RCC 7860 (cell line): ENCODE measurements around the gene MAP7.
A peak's percentile ranks its signal among the peaks of the same experiment; 100 is the strongest.
"Not testable (repeated sequence)": the region's sequence is repeated elsewhere in the genome, so short reads cannot be mapped to it uniquely, and the experiment has no call there.

Source experiments
- DNase-seq: peaks from one replicate; pipeline ENCODE4 v3.0.0-alpha.2; 2015; ENCODE audit warnings: low spot score
- FAIRE-seq: peaks from 2 replicates; lab custom pipeline; 2012; peaks lifted over from hg19 to GRCh38; lab: Jason Lieb, UNC

MAP7 gene

DNA sequence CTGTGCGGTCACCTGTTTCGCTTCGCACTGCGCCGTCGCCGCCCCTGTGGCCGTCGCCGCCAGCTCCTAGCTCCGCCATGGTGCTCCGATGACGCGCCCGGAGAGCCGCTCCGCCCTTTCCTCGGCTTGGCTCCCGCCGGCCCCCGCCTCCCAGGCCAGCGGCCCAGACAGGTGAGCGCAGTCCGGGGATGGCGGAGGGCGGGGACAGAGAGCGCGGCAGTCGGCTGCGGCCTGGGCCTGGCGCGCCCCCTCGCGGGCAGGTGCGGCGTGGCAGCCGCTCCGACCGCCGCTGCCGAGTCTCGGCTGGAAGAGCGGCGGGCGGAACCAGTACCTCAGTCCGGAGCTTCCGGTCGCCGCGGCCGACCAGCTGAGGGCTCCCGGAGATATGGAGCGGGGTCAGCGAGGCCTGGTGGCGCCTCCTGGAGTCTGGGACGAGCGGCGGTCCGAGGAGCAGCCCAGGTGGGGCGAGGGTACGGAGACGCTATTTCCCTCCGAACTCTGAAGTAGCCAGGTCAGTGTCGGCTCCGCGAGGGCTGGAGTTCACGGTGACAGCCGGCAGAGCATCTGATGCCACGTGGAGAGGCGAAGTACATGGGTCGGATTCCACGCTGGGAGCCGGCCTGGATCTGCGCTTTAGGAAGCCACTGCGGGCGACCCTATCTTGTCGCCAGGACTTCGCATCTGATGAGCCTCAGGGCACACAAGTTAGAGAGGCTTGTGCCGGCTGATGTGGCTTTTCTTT is at the start of gene MAP7:
Gene MAP7, minus strand, starts transcription at position 93 of the 742 bp plus-strand sequence. Its CDS starts 14 bp downstream, at position 79.
- no peak for FAIRE-seq
- DNase-seq: peak; percentile 12

DNA sequence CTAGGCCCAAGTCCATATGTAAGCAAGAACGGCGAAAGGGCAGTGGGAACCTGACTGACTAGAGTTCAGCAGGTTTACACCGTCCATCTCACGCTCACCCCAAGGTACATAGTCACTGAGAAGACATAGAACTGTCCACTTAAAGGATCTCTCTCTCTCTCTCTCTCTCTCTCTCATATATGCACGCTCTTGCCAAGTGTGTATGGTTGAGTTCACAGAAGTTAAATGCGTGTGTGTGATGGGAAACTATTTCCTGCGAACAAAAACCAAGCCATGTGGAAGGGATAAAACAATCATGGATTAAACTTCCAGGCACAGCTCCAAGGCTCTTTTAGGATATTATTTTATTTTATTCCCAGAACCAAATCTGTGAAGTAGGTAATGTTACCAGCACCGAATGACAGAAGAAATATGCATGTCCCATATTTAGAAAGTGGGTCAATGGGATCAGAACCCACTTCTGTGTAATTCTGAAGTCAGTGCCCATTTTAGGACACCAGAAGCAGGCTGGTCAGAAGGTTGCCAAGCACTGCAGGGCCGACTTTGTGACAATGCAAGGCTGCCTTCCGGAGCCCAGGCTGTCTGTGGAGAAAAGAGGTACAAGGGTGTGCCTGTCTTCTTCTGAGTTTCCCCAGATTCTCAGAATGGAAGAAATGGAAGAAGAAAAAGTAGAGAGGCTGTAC is 49.2 kb upstream of the MAP7 start:
- FAIRE-seq (no peak), DNase-seq (no peak)

DNA sequence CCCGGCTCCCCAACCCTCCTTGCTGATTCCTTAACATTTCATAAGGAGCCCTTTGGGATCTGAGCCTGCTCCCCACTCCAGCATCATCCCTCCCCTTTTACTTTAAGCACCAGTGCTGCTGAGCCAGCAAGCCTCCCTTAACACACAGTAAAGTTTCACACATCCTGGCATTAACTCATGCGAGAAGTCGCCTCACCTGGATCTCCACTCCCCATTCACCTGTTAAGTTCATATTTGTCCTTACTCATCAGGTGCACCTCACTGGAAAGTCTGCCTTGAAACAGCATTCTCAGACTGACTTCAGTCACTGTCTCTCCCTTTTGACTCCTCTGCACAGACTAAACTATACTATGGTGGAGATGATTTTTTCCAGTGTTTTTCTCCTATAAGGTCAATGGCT is 47.8 kb upstream of the MAP7 start:
- no peak for DNase-seq
- FAIRE-seq: no peak

DNA sequence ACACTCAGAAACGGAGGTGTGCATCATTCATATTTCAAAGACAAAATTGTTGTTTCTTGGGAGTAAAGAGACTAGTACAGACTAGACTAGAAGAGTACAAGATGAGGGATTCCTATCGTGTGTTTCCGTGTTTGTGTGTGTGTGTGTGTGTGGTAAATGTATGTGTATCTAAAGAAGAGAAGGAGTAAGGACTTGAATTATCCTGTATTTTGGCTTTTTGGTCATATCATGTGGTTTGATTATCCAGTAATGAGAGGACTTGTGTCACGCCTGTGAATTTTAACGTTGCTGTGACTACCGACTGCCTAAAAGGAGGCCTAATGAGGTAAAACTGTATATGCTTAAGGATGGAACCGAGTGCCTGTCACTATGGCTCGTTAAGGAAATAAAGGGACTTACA is 44.4 kb upstream of the MAP7 start:
- DNase-seq (no peak), FAIRE-seq (no peak)

DNA sequence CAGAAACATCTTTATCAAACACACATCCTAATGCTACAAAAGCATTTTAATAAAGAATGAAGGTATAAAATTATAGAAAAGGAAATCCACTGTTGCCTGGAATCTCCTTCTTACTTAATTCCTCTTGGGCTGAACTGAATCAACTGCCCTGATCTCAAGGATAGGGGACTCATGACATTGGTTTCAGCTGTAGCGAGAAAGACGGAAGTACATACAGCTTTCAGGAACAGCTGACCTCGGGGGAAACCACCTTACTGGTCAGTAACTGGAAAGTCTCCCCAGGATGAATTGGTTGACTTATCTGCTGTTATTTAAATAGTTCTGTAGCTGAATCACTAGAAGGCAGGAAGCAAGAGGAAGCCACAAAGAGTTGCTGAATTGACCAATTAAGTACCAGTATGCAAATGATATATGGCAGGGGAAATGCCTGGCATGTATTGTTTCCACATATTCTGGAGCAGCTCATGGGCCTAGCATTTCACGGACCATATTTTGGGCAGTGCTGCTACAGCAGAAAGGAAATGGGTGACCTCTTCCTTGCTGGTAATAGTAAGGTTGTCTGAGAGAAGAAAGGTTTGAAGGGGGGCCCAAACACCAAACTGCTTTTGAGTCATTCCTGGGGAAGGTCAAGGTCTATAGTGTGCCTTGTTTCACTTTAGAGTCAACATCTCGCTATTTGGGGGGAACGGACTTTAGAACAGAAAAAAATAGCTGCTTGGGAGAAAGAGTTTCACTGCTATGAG is 43.7 kb upstream of the MAP7 start:
- peak; percentile 98 for DNase-seq
- peak; percentile 95 for FAIRE-seq

DNA sequence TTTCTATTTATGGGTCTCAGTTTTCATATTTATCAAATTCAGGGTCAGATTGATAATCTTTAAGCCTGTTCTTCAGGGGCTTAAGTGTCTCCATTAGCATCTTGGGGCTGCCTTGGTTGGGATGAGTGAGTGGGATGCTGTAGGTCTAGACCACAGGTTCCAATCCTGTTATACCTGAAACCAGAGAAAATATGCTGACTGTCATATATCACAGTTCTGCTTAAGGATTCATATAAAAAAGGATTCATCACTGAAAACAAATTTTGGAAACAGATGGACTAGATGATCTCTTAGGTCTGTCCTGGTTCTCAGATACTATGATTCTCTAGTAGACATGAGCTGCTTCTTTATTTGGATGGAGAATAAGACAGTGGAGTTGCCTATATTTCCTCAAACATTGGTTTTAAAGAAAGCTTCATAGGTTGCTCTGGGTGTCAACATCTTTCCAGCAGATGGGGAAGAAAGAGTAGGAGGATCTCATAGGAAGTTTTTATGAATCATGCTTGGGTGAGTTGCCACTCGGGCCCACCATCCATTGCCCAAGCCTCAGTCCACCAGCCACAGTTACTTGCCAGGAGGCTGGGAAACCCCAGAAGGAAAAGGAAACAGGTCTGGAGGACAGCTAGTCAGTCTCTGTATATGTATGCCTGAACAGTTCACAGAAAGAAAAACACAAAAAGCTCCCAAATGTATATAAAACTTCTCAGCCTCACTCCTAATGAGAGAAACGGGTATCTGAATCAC is 42.9 kb upstream of the MAP7 start:
- FAIRE-seq (no peak), DNase-seq (peak; percentile 68)

DNA sequence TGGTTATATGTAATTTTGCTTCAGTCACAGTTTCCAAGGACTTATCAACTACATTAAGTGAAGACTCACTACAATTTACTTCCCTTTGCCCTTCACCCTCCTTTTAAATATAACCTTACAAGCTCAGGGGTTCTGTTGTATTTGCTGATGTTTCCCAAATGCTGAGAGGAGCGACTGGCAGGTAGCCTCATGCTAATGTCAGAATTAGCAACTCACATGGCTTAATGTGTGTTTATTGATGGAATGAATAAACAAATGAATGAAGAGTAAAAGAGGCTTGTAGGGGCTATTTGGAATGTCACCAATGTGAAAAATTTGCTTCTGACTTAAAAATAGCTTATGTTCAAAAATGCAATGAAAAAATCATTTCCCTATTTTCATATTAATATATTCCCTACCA is 41.4 kb upstream of the MAP7 start:
- no peak for DNase-seq
- FAIRE-seq: no peak

DNA sequence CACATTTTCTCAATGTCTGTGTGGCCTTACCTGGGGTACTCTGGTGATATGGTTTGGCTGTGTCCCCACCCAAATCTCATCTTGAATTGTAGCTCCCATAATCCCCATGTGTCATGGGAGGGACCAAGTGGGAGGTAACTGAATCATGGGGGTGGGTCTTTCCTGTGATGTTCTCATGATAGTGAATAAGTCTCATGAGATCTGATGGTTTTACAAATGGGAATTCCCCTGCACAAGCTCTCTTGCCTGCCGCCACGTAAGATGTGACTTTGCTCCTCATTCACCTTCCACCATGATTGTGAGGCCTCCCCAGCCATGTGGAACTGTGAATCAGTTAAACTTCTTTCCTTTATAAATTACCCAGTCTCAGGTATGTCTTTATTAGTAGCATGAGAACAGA is 40.6 kb upstream of the MAP7 start:
- not testable (repeated sequence) for FAIRE-seq

DNA sequence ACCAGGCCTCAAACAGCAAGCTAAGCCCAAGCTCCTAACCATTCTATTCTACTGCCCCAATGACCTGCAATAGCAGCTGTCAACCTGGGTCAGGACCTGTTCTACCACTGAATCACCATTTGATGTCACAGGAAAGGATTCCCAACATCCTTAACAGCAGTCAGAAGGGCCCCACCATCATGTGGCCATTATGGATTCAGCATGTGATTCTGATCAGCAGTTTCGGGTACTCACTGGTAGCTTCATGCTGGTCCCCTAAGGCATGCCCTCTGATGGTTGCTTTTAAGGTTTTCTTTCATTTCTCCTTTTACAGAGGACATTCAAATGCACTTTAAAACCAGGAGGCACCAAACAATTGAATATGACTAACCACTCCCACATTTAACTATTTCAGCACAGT is 37.3 kb upstream of the MAP7 start:
- no peak for FAIRE-seq
- no peak for DNase-seq

More for the DNA sequence above, 40.6 kb upstream of the MAP7 start:
- DNase-seq: not testable (repeated sequence)

DNA sequence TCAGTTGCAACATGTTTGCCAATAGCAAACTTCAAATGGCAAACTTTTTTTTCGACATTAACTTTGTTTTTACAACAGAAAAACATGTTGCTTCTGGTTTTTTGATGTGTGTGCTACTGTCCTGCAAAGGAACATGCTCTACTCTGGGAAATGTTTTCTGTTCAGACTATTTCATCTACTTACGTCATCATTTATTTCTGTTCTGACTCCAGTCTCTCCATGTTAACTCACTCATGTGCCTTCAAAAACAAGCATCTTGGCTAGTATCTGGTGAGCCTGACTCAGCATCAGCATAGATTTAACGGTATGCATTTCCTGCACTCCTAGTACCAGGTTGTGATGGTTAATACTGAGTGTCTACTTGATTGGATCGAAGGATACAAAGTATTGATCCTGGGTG is 36.1 kb upstream of the MAP7 start:
- DNase-seq: peak; percentile 9
- no peak for FAIRE-seq

DNA sequence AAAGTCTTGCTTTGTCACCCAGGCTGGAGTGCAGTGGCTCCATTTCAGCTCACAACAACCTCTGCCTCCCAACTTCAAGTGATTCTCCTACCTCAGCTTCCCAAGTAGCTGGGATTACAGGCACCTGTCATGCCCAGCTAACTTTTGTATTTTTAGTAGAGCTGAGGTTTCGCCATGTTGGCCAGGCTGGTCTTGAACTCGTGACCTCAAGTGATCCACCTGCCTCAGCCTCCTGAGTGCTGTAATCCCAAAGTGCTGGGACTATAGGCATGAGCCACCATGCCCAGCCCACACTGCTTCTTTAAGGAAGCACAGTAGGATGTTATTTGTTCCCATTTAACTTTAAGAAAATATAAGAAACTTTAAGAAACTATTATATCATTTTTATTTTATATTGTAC is 35.3 kb upstream of the MAP7 start:
- not testable (repeated sequence) for DNase-seq, FAIRE-seq

DNA sequence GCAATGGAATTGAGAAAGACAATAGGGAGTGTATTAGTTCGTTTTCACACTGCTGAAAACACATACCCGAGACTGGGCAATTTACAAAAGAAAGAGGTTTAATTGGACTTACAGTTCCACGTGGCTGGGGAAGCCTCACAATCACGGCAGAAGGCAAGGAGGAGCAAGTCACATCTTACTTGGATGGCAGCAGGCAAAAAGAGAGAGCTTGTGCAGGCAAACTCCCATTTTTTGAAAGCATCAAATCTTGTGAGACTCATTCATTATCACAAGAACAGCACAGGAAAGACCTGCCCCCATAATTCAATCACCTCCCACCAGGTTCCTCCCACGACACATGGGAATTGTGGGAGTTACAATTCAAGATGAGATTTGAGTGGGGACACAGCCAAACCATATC is 34.1 kb upstream of the MAP7 start:
- DNase-seq, FAIRE-seq: not testable (repeated sequence)

DNA sequence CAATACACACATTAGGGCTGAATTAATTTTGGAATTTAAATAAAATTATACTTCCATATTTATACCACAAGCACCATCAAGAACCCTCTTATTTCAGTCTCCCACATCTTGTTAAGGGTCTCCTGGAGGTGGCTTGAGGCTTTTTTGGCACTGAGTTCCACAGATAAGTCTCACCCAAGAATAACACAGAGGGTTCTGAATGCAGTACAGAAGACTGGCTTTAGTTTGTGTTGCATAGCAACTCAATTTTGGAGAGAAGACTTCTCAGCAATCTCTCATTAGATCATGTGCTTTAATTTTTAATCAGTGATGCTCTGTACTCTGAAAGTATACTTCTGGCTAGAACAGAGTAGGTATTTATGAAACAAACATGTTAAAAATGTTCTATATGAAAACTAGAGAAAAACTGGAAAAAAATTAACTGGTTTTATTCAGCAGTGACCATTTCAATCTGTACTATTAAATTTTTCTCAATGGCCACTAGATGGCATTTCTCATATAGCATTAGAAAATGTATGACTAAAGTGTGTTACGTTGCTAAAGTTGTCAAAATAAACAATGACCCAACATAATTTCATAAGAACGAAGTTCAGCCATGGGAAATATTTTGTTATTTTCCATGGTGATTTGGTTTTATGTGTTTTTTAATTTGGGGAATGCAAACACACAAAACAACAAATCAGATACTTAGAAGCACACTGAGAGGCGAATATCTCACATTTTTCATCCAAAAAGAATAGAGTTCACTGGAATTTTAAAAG is 32.7 kb upstream of the MAP7 start:
- DNase-seq (peak; percentile 53), FAIRE-seq (peak; percentile 70)

DNA sequence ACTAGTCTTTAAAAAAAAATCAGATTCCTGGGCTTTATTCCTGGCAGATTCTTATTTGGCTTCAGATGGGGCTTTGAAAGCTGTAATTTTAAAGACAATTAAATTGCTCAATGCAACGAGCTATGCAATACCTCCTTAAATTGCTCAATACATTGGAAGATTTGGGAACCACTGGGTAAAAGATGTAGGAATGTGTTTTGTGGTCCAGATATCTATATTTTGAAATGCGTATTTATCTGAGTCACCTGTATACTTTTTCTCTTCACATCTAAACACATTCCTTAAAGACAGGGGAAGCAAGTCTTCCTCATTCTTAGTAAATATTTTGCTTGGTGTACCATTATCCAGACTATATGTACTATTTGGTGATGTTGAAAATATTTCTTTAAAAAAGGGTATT is 29.6 kb upstream of the MAP7 start:
- FAIRE-seq (no peak), DNase-seq (no peak)

DNA sequence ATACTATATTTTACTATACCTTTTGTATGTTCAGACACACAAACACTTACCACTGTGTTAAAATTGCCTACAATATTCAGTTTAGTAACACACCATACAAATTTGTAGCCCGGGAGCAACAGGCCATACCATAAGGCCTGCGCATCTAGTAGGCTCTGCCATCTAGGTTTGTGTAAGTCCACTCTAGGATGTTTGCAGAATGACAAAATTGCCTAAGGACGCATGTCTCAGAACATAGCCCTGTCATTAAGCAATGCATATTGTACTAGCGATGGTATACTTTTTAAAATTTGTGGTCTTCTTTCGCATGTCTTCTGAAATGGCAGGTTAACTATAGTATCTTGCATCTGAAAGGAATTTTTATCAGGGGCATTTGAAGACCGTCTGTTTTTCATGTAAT is 26.6 kb upstream of the MAP7 start:
- DNase-seq: no peak

DNA sequence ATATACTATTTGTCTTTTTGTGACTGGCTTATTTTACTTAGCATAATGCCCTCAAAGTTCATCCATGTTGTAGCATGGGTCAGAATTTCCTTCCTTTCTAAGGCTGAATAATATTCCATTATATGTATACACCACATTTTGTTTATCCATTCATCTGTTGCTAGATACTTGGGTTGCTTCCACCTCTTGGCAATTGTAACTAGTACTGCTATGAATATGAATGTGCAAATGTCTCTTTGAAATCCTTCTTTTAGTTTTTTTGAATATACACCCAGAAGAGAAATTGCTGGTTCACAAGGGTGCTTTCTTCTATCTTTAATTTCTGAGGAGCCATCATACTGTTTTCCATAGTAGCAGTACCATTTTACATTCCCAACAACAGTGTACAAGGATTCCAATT is 21.3 kb upstream of the MAP7 start:
- no peak for FAIRE-seq
- no peak for DNase-seq

More for the DNA sequence above, 26.6 kb upstream of the MAP7 start:
- FAIRE-seq: no peak

DNA sequence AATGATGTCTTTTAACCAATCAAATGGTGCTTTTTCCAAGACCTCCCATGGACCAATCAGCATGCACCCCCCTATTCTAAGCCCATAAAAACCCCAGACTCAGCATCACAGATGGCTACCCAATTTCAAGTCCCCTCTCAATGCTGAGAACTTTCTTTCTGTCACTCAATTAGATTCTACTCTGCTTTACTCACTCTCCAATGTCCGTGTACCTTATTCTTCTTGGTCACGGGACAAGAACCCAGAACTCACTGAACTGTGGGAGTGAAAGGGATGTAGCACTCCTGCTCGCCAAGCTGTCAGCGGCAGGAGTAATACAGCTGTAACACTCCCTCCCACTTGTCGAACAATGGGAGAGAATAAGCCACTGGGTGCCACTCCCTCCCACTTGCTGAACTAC is 20.8 kb upstream of the MAP7 start:
- DNase-seq: no peak
- no peak for FAIRE-seq

DNA sequence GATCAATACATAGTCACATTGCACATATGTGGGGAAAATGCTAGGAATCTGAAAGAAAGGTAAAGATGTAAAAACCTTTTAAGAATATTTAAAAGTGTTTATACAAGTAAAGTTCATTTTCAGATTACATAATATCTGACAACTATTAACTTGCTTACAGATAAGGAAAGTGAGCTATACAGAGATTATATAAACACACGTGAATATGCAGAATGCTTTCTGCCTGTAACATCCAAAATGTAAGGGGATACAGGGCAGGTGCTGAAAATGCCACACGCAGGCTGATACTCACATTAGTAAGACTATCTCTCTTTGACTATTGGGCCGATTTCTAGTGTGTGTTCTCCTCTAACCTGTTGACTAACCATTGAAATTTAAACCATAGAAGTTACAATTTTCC is 17.9 kb upstream of the MAP7 start:
- no peak for DNase-seq
- FAIRE-seq: no peak

DNA sequence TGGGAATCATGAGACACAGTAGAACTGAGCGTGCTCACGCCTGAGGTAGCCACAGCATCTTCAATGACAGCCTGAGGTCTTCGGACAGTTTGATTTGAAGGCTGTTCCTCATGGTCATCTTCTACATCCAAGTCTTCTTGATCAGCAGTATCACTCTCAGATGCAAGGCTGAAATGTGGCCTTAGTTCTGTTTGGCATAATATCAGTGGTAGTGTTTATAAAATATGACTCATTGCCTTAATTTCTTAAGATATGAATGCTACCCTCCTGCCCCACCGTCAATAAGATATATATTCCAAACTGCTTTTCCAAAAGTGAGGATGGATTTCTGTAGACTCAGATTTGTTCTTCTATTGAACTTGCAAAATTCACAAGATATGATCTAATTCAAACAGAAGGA is 17.5 kb upstream of the MAP7 start:
- DNase-seq (no peak), FAIRE-seq (no peak)

DNA sequence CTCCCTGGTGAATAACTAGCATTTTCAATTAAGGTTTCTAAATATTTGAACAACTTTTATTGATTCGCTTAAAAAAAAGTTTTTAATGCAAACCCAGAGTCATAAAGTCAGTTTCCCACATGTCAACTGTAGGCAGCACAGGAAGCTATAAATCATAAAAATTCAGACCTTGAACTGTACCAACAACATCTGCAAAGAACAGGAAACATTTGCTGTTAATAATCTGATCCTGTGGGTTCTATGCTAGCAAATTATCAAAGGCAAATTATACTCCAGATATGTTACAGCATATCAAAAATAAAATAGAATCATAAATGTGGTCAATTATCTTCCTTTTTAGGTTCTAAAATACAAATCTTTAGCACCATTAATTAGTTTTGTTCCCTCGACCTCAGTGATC is 16.6 kb upstream of the MAP7 start:
- no peak for DNase-seq

More for the DNA sequence above, 16.6 kb upstream of the MAP7 start:
- no peak for FAIRE-seq
